ENCODE results near the gene FBXW12. TPM values are rescaled to one million over a fixed set of nuclear protein-coding genes. Genes with fewer than 3 reads are reported as not detected.
"Not testable (repeated sequence)": the region's sequence is repeated elsewhere in the genome, so short reads cannot be mapped to it uniquely, and the experiment has no call there.

The FBXW12 gene
- total RNA-seq: not detected

- H3K36me3 ChIP-seq: no peaks in the 10 kb centered on the region
- intact Hi-C loops (cut with DNase I): no loop called here
- no peak for DNase-seq (ENCODE audit: extremely low spot score in 2 of 2)
- no peak for TF ChIP-seq CTCF (IDR thresholded peaks at IDR 0.05)
- no peak for TF ChIP-seq POLR2AphosphoS5 (IDR thresholded peaks at IDR 0.05; ENCODE audit: insufficient read depth in 1 of 2, low read depth in 1 of 2)
- TF ChIP-seq POLR2A (IDR thresholded peaks at IDR 0.05): no peak
- no peaks in the 10 kb centered on the region for H3K4me1 ChIP-seq
- no peak within 1 kb of the TSS for H3K4me3 ChIP-seq
- H3K27me3 ChIP-seq: no peaks in the 10 kb centered on the region
- no peaks in the 10 kb centered on the region for H3K9me3 ChIP-seq
- no peak within 1 kb of the TSS for H3K27ac ChIP-seq
Observed at GRCh38 chr3:48371651-48372376, at the start of gene FBXW12. TSS of gene FBXW12 (plus strand) at chr3:48372219. CDS start at chr3:48372768, 549 bp downstream.

GRCh38 chr3:48331706-48332435, 40.1 kb upstream of the FBXW12 start:
- H3K36me3 ChIP-seq; DNase-seq (ENCODE audit: extremely low spot score in 2 of 2); H3K4me1 ChIP-seq; H3K27me3 ChIP-seq; H3K4me3 ChIP-seq; H3K27ac ChIP-seq; intact Hi-C loops (cut with DNase I); H3K9me3 ChIP-seq: not testable (repeated sequence)

GRCh38 chr3:48333346-48334245, 38.4 kb upstream of the FBXW12 start, which contains the start of gene SPINK8:
TSS of gene SPINK8 (minus strand) at chr3:48333661. CDS start at chr3:48328341, 5,320 bp downstream.
- H3K27me3 ChIP-seq; H3K36me3 ChIP-seq; intact Hi-C loops (cut with DNase I); H3K27ac ChIP-seq; H3K4me1 ChIP-seq; H3K9me3 ChIP-seq; H3K4me3 ChIP-seq; DNase-seq (ENCODE audit: extremely low spot score in 2 of 2): not testable (repeated sequence)

GRCh38 chr3:48334605-48335004, 37.4 kb upstream of the FBXW12 start:
- DNase-seq (ENCODE audit: extremely low spot score in 2 of 2): no peak
- H3K27ac ChIP-seq: no peak overlapping the region
- H3K4me3 ChIP-seq: no peak overlapping the region
- H3K4me1 ChIP-seq: no peaks in the 10 kb centered on the region
- H3K36me3 ChIP-seq: no peaks in the 10 kb centered on the region
- H3K9me3 ChIP-seq: no peaks in the 10 kb centered on the region
- TF ChIP-seq POLR2AphosphoS5 (IDR thresholded peaks at IDR 0.05; ENCODE audit: insufficient read depth in 1 of 2, low read depth in 1 of 2) (no peak), CTCF (IDR thresholded peaks at IDR 0.05) (no peak), POLR2A (IDR thresholded peaks at IDR 0.05) (no peak)
- intact Hi-C loops (cut with DNase I): no loop called here
- no peaks in the 10 kb centered on the region for H3K27me3 ChIP-seq

GRCh38 chr3:48335286-48335685, 36.7 kb upstream of the FBXW12 start:
- H3K9me3 ChIP-seq; intact Hi-C loops (cut with DNase I); H3K27me3 ChIP-seq; DNase-seq (ENCODE audit: extremely low spot score in 2 of 2); H3K36me3 ChIP-seq; H3K4me1 ChIP-seq; H3K4me3 ChIP-seq; H3K27ac ChIP-seq: not testable (repeated sequence)

- H3K36me3 ChIP-seq; H3K9me3 ChIP-seq; DNase-seq (ENCODE audit: extremely low spot score in 2 of 2); H3K4me3 ChIP-seq; H3K4me1 ChIP-seq; H3K27ac ChIP-seq; H3K27me3 ChIP-seq; intact Hi-C loops (cut with DNase I): not testable (repeated sequence)
Observed at GRCh38 chr3:48337536-48337935, 34.5 kb upstream of the FBXW12 start.
